ENCODE measurements around the gene JARID2.

The JARID2 gene

DNA sequence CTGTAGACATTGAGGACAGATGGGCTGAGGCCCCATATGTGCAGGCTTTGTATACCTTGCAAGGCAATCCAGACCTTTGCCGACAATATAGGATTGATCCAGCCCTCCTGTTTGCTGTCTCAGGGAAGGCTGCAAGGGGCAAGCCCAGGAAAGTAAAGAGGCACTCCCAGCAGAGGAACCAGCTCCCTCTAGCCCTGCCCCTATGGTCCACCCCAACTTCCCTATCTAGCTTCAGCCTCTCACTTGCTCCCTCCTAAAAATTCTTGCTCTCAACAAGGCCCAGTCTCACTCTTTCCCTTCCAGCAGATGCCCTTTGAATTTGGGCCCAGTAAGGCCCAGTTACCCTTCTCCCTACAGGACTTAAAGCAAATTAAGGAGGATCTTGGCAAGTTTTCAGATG is 92.6 kb downstream of the JARID2 start:
- no peak for DNase-seq

DNA sequence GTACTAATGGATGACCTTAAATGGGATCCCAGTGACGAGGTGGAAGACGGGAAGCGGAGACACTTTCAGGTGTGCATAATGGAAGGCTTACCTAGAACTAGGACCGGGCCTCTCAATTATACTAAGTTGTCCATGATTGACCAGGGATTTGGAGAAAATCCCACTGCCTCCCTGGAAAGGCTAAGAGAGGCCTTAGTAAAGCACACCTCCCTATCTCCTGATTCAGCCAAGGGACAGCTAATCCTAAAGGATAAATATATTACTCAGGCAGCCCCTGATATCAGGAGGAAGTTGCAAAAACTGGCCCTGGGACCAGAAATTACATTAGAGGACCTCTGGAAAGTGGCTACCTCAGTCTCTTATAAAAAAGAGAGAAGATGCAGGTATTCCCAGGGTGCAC is 93.2 kb downstream of the JARID2 start:
- DNase-seq = no peak

DNA sequence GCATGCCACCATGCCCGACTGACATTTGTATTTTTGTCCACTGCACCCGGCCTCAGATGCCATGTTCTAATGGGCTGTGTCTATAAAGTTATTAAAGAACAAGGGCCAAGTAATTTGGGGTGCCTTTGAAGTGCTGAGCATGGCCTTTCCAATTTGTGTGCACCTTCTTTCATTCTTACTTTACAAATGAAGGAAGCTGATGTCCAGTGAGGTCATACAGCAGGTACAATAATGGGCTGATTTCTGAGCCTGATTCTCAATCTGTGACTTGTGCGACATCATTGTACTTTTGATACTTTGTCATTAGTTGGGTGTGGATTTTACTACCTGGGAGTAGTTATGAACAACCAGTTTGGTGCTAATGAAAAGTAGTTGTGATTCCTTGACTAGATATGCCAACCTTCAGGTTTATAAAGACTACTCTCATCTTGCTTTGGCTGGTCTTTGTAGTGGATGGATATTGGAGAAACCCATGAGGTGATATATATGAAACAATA is 94.3 kb downstream of the JARID2 start:
- no peak for DNase-seq

DNA sequence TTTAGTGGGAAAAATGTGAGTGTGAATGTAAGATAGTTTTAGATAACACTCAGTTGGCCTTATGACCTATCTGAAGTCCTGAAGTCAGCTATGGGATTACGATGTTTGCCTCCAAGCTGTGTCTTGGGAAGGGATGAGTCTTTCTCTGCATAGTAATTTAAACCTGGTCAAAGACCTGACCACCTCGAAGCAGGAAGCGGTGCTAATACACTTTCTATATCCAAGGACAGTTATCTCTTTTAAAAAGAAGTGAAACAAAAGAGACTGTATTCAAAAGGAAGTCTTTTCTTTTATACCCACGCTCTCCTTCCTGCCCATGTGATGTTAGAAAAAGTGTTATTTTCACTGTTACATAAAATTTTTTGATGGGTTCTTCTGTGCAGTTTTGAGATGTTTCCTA is 94.9 kb downstream of the JARID2 start:
- DNase-seq = no peak

DNA sequence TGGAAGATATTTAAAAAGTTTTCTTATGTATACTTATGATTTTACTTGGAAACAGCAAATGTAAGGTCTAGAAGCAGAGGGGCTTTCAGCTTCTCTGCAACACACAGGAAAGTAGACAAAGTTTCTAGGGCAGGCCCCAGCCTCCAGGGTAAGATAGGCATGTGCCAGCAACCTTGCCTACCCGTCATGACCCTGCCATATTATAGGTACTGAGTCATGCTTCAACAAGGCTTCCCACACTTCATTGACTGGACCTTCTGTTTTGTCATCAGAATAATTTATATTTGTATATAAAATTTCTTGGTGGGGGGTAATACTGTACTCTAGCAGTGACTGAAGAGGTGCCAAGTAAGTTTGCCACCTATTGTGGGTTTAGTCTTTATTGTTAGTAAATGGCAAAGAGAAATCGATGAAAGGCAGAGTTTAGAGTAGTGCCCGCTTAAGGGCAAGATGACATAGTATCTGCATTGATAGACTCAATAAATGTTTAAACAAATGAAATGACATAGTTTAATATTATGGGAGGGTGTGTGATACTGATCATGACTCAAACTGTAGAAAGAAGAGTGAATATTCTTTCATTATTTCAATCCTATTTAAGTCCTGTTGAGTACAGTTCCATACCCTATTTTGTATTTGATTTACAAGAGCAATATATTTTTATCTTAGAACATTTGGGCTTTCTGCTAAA is 95.6 kb downstream of the JARID2 start:
- no peak for DNase-seq

DNA sequence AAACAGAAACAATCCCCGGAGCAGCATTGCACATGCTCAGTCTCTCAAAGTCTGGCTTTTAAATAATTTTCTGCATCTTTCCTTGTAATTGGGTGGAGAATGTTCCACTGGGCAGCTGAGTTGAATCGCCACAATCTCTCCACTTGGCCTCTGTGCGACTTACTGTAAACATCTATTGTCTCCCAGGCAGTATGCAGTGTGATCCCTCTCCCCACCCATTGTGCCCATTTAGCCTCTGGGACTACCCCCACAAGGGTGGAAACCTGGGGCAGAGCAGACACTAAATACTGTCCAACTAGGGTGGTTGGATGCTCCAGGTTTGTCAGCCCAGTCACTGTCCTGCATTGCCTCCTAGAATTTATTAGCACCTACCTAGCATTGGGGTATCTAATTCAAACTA is 96.2 kb downstream of the JARID2 start:
- no peak for DNase-seq

DNA sequence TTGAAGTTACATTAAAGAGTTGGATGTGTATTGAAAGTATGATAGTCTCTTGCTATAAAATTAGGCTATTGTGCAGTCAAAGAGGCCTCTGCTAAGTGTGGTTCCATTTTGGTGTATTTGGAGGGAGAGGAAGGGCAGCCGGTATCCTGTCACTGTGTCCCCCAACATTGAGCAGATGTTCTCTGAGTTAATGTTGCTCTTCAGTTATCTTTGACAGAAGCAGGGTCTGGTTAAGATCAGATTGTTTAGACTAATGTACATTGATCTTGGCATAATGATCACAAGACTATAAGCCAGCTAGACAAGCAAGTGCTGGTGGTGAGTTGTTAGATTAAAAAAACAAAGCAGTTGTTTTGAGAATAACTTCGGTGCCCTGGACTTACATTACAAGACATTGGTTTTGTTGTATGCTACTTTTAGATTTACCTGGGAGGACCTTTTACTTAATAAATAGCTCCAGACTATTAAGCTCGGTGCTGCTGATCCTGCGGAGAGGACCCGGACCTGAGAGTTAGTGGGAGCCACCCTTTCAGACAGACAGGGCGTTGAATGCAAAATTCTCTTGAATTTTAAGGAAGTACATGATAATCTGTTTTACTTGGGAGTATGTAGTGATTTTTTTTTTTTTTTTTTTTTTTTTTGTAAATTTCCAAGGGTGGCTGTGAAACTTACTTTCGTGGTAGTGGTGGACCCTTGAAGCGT is 97.8 kb downstream of the JARID2 start:
- no peak for DNase-seq

DNA sequence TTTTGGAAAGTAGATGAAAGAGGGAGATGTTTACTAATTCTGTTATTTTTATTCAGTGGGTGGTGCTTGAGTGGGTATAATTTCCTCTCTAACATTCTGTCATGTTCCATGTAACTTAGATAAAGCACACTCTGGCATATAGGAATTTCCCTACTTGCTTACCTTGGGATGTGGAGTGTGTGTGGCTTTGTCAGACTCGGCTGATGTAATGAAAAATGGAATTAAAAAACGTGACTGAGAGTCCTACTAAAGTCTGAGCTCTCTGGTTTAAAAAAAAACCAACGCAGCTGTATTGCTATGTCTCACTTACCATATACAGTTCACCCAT is 98.3 kb downstream of the JARID2 start:
- DNase-seq = no peak

DNA sequence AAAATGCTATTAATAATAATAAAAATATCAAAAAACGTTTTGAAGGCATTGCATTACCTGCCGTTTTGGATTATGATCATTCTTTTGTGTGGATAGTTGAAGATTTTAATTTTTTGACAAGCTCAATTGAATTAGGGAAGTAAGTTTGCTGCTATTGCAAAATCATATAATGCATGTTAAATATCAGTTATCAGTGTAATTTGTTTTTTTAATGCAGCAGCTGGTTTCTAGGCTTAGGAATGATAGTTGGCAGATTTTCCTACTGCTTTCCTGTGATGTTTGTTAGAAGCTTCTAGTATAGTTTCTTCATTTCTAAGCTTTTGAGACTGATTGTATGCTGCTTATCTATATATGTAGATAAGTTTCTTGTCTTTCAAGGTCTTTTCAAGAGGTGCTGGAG is 99.0 kb downstream of the JARID2 start:
- DNase-seq = no peak

DNA sequence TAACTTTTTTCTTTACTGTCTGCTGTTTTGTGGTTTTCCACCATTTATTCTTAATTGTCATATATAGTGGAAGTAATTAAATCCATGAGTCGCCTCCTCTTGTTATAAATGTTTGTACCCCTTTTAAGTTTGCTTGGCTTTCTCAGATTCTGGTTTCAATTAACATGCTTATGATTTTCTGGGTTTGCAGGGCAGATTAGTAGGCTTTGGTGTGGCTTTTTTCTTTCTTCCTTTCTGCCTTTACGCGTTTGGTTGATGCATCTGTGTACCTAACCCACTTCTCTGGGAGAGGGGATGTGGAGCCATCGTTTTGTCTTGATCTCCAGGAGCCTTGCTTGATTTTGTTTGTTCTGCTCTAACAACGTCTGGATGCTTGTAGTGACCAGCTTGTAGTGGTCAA is 100.4 kb downstream of the JARID2 start:
- DNase-seq = no peak

DNA sequence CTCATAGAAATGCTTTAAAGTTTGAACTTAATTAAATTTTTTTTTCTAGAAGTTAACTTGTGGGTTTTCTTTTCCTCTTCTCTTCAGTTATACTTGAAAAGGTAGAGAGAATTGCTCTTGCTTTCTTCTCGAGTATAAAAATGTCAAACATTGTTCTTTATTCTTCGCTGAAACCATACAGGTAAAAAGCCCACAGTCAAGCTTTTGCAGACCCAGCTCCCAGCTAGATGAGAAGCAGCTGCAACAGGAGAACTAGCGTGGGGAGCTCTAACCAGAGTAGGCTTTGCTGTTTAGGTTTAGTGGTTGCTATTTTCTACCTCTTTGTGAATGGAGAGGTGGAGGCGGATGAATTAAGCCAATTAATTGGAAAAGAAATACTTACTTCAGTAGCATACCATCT is 102.7 kb downstream of the JARID2 start:
- no peak for DNase-seq

DNA sequence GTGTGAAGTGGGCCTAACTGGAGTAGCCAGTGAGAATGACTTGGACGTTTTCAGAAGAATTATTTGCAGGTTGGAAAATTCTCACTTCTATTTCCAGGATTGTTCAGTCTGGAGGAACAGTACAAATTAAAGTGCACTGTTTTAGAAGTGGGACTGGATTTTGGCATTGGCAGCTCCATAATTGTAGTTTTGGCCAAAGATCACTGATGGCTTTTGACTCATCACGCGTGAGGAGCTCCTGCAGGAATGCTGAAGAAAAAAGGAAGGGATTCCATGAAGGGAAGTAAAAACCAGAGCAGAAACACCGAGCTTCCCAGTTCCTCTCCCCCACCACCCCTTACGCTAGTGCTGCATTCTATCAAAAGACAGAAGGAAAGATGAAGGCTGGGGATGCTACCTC is 103.5 kb downstream of the JARID2 start:
- DNase-seq = no peak

DNA sequence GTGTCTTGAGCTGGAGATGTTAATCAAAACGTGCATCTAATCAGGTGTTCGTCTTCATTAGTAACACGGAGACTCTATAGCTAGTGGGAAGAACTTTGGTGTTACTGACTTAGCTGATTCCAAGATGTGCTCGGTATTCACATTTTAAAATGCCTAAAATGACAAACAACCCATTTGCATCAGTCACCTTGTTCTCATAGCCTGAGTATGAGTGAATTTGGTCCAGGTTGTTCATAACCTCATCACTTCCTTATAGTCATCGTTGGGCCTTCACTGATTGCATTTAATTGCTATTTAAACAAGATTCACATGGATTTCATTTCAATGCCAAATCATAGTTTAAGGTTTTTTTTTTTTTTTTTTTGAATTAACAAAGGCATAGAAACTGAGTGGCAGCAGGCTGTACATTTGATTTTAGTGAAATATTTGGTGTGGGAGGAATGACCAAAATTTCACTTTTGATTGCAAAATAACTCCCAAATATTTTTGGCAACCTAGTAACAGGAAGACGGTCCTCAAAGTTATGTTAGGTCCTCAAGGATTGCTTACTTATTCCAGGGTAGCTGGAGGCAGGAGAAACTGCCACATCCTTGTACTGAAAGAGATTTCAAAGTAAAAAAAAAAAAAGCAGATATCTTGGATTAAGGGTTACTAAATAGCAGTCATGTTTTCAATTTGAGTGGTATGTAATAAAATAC is 104.7 kb downstream of the JARID2 start:
- no peak for DNase-seq

DNA sequence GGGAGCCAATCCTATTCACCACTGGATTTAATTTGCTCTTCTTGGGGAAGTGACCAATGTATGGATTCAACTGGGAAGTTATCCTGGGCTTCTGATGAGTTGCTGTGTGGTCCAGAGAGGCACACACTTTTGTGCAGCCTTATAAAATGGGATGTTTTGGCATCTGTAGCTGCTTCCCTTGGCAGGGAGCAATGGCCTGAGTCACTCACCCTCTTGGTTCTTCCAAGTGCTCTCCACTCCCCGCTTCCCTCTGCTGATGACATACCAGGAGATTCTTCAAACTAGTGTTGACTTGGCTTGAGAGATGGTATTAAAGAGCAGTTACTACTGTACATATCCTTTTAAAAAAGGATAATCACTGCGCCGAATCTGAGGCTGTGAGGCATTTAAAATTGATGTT is 105.8 kb downstream of the JARID2 start:
- DNase-seq = no peak

DNA sequence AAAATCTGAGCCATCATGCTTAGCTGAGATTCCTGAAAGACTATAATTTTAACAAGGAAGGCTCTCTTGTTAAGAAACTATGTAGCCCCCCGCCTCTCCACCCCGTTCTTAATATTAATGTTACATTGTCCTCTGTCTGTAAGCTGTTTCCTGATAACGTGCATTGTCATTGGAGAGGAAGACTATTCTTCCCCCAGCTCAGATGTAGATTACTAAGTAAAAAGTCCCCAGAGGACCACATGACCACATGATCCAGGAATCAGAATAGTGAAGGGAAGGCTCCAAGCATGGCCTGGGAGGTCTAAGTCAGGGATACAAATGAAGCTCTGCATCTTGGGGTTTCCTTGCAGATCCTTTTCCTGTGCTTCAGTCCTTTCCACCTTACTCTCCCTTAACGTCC is 106.4 kb downstream of the JARID2 start:
- no peak for DNase-seq

DNA sequence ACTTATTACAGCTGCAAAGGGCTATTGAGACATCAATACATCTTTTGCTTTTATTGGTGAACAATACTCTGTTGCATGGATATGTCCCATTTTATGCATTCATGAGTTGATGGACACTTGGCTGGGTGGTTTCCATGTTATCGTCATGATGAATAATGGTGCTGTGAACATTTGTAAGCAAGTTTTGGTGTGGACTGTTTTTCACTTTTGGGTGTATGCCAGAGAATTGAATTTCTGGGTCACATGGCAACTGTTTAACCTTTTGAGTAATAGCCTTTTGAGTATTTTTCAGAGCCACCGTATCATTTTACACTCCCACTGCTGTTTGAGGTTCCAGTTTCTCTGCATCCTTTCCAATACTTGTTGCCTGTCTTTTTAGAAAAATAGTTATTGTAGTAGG is 107.0 kb downstream of the JARID2 start:
- DNase-seq = no peak

DNA sequence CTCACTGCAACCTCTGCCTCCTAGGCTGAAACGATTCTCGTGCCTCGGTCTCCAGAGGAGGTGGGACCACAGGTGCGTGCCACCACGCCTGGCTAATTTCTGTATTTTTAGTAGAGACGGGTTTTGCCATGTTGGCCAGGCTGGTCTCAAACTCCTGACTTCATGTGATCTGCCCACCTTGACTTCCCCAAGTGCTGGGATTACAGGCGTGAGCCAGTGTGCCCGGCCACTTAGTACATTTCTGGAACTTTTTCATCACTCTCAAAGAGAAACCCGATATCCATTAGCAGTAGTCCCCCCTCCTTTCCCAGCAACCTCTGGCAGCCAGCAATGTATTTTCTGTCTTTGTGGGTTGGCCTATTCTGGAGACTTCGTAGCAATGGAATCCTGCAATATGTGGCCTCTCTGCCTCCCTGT is 109.8 kb downstream of the JARID2 start:
- DNase-seq = no peak

DNA sequence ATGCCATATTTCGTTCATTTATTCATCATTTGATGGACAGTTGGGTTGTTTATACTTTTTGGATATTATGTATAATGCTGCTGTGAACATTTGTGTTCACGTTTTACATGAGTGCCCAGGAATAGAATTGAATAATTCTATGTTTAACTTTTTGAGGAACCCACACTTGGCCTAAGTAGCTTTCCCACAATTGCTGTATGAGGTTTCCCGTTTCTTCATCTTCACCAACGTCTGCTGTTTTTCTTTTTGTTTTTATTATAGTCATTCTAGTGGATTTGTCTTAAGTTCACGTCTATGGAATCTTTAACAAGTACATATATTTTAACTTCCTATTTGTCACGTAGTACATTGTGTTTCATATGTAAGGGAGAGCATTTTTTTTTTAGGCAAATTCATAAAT is 110.3 kb downstream of the JARID2 start:
- no peak for DNase-seq

DNA sequence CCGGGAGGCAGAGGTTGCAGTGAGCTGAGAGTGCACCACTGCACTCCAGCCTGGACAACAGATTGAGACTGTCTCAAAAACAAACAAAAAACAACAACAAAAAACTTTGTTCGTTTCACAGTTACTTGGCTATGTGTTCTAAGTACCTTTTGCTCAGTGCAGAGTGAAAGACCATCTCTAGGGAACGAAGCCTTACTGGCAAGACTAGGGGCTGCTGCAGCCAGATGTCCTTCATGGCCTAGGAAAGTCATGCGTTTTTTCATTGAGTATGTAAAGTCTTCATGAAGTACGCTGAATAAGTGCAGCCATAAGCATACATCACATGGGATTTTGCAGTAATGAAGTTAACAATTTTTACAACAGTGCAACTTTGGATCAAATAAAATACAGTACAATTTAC is 111.1 kb downstream of the JARID2 start:
- DNase-seq = no peak

DNA sequence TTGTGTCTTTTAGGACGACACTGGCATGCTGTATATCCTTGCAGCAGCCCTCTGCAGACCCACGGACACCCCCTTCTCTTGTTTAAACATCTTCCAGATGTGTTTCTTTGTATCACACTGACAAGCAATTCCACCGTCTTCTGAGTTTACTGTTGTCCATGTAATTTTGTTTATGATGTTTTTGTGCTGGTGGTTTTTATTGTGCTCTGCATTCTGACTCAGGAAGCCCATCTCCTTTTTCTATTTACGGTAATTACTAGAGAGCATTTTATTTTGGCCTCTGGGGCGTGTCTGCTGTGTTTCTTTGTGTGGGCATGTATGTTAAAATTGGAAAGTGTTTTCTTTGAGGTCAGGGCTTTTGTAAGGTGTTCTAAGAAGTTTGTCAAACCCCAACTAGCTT is 111.9 kb downstream of the JARID2 start:
- DNase-seq = no peak

DNA sequence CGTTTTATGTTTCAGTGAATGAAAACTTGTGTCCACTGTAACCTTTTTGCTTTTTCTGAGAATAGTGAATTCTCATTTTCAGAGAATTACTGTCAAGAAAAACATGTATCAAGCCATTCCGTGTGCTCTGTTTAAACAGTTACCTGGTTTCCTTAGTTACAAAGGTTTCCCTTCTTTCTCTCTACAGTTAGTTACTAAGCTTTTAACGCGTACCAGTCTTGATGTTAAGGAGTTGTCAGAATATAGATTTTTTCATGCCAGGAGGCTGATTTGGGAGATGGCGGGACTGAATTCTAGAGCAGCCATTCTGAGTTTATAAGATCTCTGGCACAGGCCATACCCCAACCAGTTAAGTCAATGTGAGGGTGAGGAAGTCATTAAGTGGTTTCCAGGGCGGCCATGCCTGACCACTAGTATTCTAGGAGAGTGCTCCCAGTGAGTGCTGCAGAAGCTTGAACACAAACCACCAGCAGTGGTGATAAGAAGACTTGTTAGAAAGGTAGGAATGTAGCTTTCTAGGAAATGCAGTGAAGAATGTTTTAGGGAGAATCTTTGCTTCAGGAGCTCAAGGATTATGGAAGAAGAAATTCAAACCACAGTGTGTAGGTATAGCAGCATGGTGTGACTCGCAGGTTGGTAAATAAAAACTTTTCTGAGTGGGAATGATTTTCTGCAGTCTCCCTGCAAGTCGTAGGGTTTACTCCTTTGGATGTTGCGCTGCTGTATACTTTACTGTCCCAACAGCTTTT is 112.9 kb downstream of the JARID2 start:
- no peak for DNase-seq

DNA sequence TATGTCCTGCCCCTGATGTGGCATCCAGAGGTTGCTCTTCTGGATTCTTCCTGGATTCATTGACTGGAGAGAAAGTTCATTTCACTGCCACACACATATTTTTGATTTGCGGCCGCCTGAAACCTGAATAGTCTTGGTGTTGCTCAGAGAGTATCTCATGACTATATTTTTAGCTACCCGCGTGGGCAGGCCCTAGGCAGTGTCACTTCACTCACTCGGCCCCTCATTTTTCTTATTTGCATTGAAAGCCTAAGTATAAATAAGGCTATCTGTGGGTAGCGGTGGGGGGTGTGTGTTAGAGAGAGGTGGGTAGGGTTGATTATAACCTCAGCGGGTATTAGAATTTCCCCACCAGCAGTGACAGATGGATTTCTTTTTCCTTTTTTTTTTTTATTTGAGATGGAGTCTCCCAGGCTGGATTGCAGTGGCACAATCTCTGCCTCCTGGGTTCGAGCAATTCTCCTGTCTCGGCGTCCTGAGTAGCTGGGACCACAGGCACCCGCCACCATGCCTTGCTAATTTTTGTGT is 113.5 kb downstream of the JARID2 start:
- DNase-seq = no peak

DNA sequence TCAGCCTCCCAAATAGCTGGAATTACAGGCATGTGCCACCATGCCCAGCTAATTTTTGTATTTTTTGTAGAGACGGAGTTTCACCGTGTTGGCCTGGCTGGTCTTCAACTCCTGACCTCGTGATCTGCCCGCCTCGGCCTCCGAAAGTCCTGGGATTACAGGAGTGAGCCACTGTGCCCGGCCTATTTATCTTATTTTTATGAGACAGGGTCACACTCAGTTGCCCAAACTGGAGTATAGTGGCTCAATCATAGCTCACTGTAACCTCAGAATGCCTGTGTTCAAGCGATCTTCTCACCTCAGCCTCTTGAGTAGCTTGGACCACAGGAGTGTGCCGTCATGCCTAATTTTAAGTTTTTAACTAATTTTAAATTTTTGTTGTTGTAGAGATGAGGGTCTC is 114.4 kb downstream of the JARID2 start:
- no peak for DNase-seq

All from NCI-H774 (cell line).